Middle frontal gyrus (tissue), 1 donor: ENCODE results near the gene EVA1A.

ENCODE experiments used
- DNase-seq: peaks from one replicate; pipeline ENCODE4 v3.0.0-alpha.2; 2015; ENCODE audit warnings: low spot score; ENCODE audit errors: extremely low spot score

Gene EVA1A

DNA sequence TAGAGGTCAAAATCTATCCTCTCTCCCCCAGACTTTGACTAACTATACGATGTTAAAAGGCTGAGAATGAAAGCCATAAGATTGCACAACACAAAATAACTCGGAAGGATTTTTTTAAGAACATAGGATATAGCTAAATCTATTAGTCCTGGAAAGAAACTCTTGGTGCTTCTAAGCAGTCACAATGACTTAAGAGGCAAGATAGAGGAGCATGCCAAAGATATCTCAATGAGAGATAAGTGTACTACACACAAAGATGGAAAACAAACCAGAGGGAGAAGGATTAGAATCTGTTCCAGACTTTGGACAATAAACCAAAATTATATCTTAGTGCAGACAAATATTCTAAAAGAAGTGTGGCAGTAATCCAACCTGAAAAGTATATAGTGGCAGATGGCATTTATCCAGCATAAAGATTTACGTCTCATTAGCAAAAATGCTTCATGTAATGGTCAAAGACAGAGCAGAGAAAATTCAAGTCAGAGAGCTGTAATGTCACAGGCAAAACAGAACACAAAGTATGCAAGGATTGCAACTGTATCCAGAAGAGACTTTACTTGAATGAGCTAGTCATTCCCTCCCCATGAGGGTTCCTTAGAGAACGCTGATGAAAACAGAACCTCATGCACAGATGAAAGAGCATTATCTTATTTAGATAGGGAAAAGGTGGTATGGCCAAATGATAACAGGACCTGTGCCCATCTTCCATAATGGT is 28.8 kb upstream of the EVA1A start:
- DNase-seq = no peak

DNA sequence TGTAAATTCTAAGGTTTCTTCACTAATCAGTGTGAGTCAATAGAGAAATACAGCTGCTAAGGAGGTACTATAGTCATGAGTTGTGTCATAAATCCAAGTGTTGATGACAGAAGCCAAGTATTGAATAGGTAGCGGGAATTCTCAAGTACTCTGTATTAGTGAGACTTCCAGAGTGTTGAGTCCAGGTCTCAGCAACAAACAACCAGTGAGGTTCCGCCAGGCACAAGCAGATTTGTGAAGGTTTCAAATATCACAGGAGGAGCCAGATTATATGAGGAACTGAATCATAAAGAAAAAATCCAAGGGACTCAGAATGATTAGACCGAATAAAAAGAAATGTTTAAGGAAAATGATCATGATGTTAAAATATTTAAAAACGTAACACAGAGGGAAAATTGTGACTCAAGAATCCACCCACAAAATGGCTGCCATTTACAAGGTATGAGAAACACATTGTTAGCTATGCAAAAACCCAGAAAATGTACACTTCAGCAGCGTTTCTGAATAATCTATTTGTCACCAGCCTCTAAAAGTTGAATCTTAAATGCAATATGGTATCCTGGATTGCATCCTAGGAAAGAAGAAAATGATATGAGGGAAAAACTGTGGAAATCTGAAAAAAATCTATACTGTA is 27.3 kb upstream of the EVA1A start:
- DNase-seq = no peak

DNA sequence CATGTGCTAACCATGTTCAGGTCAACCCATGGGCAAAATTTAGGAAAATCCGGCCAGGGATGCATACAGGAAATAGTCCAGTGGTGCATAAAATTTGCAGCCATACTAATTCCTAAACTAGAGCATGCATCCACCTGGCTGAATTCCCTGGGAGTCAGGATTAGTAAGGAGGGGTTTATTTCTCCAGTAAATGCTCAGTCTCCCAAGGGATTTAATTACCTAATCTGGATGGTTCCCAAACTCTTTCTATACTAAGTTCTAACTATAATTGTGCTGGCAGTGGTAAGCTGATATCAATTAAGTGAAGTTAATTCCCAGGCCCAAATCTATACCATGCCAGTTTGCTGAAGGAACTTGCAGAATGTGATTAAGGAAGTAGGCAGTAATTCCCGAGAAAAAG is 26.2 kb upstream of the EVA1A start:
- no peak for DNase-seq

DNA sequence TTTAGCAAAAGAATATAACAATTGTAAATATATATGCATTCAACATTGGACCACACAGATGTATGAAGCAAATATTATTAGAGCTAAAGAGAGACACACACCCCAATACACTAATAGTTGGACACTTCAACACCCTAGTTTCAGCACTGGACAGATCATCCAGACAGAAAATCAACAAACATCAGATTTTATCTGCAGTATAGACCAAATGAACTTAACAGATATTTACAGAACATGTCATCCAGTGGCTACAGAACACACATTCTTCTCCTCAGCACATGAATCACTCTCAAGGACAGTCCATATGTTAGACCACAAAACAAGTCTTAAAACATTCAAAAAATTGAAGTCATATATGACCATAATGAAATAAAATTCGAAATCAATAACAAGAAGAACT is 22.1 kb upstream of the EVA1A start:
- DNase-seq = no peak

DNA sequence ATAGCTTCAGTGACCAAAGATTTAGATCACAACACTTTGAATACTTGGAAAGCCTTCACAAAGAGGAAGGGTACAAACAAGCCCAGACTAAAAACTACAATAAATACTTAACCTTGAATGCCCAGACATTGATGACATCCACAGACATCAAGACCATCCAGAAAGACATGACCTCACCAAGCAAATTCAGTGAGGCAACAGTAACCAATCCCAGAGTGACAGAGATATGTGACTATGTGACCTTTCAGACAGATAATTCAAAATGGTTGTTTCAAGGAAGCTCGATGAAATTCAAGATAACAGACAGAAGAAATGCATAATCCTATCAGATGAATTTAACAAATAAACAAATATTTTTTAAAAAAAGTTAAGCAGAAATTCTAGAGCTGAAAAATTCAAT is 19.9 kb upstream of the EVA1A start:
- DNase-seq = no peak

DNA sequence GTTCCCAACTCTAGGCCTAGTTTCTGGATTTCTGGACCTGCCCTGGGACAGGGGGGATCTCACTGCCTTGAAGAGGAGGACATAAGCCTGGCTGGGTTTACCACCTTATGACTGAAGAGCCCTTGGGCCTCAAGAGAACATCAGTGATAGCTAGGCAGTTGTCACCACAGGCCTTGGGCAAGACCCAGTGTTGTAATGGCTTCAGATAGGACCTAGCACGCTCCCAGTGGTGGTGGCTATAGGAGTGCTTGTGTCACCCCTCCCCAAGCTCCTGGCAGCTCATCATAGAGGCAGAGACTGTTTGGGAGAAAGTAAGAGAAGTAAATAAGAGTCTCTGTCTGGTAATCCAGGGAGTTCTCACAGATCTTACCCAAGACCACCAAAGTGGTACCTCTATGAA is 19.4 kb upstream of the EVA1A start:
- DNase-seq = no peak

DNA sequence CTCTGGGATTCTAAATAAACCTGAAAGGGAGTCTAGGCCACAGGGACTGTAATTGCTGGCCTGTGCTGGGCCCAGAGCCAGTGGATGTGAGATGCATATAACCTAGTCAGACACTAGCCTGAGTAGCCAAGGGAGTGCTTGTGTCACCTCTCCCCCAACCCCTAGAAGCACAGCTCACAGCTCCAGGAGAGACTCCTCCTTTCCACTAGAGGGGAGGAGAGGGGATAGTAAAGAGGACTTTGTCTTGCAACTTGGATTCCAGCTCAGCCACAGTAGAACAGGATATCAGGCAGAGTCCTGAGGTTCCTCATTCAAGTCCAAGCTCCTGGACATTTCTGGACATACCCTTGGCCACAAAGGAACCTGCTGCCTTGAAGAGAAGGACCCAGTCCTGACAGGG is 18.4 kb upstream of the EVA1A start:
- no peak for DNase-seq

DNA sequence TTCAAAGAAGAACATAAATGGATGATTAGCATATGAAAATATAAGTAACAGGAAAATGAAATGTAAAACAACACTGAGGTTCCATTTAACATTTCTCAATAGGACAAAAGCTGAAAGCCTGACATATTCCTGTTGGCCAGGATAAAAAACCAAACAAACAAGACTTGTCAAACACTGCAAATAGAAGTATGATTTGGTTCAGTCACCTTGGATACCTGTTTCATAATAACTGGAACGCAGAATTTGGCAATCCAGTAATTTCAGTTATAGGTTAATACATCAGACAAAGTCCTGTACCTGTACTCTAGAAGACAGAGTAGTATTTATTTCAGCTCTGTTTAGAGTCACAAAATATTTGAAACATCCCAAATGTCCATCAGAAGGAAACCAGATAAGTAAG is 16.5 kb upstream of the EVA1A start:
- DNase-seq = no peak

DNA sequence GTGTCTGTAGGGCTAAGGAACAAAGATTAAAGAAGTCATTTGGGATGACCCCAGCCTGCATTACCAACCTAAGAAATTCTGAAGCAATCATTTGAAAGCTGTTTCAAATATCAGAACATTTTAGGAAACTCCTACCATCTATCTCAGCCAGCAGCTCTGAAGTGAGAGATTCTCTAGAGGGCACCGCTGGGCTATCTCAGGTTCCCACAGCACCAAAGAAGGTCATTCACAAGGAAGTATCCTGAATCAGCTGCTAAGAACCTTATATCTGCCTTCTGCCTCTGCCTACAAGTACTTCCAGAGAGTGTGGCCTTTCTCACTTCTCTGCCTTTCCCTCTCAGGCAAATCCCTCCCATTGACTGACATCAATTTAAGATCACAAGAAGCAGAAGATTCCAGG is 13.4 kb upstream of the EVA1A start:
- DNase-seq = no peak

DNA sequence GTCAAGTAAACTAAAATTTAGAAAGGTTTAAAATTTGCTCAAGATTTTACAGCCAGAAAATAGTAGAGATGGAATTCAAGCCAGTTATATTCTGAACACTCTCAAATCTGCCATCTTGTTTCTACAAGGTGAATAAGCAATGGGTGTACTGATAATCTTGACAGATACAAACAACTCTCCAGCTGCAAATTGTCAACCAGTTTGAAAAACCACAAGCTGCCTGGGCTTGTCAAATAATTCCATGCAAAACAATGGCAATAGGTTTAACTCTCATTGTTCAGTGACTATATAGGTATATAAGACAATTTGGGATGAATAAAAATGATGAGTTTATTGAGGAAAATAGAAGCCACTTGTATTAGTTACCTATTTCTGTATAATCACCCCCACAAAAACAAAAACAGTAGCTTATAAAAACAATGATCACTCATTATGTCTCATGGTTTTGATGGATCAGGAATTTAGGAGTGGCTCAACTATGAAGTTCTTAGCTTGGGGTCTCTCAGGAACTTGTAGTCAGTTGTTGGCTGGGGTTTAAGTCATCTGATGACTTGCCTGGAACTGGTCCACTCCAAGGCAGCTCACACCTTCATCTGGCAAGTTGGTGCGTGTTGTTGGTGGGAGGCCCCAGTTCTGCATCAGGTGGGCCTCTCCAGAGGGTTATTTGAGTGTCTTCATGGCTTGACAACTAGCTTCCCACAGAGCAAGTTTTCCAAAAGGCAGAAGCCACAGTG is 12.6 kb upstream of the EVA1A start:
- DNase-seq = no peak

DNA sequence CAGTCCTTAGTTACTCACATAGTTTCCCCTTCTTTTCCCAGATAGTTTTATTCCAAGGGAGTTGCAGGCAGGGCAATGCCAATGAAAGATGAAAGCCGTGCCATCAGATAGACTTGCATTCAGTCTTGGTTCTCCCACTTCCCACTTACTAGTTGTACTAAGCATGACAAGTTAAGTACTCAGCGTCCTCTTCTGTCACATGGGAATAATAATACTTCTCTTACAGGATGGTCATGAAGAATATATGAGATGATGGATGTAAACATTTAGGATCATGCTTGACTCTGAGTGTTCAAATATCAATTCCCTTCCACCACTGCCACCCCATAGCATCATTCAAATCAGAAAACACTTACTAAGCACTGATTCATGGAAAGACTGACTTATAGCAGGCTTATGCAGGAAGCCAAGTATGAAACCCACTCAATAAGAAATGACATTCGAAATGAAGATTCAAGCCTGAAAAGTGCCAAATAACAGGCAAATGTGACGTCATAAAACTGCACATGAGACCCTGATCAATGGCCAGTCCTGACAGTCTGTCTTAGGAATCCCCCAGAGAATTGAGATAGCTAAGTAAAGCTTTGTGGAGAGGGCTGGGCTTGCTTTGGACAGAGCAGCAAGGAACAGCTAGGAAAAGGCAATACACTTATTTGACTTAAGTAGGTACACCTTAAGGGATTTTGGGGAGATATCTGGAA is 11.1 kb upstream of the EVA1A start:
- no peak for DNase-seq

DNA sequence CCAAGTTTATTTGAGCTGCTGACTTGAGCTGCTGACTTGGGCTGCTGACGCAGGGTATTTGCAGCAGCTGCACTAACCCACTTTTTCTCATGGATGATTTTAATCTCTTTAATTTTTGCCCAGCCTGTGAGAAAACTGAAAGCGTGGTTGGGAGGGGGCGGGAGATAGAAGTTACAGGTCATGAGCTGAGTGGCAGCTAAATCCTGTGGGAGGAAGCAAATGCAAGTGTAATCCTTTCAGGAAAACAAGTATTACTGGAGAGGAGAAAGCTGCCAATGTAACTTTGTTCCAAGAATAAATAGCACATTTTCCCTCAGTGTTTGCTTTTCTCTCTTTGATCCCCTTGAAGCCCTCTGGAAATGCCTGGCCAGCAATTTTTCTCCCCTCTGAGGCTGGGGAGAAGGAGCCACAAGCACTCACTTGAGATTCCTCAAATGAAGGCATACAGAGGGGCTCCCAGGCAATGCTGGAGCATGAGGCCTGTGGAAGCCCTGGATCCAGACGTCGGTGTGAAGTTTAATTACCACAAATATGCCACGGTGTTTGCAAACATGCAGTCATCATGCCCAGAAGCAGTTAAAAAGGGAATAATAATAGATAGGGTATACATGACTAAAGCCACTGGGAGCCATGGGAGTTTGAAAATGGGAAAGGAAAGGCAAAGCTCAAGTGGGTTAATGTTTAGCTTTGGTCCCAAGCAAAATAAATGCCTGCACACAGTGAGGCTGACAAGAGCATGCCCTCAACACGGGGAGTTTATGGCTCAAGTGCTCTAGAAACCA is 10.4 kb upstream of the EVA1A start:
- DNase-seq = no peak

DNA sequence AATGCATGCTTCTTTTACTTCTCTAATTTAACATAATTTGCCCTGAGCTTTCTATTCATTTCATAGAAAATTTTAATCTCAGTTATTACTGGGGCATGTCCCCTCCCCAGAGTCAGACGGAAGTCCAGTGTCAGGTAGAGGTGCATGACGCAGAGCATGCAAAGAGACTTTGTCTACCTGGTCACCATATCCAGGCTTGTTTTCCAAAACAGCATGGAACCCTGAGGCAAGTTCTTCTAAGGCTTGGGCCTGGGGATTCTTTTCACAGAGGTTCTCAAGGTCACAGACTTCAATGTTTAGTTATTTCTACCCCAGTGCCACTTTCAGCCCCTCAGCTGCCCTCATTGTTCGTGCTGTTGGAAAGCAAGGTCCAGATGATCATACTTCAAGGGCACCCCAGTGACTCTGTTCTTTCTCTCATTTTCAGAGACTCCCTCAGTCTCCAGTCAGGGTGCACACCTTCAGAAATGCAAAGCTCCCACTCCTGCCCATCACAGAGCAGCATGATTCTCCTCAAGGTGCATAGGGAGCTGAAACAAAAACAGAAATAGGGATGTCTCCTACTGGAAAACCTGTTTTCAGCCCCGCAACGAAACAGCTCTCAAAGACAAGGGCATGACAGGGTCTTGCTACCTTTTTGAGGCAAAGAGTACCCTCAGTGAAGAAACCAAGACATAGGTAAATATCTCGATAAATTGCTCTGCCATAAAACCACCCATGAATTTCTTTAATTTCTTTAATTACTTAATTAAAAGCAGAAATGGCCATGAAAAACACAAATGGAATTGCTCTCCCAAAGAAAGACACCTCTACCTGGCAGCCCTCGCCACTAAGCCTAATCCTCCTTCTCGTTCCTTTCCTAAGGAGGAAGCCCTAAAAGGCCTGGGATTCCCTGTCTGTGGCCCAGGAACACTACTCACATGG is 9.5 kb upstream of the EVA1A start:
- DNase-seq = no peak

DNA sequence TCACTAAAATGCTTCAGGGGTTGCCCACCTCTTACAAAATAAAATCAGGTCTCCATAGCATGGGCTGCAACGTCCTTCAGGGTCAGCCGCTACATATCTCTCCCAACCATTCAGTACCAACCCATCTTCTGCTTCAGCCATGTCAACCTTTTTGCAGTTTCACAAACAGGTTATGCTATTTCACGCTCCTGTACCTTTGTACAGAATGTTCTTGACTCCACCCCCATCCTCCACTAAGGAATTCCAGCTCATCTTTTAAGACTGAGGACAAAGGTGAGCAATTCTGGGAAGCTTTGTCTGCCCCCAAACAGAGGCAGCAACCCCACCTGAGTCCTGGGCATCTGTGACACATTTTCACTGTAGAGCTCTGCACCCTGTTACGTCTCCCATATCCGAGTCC is 8.8 kb upstream of the EVA1A start:
- no peak for DNase-seq

DNA sequence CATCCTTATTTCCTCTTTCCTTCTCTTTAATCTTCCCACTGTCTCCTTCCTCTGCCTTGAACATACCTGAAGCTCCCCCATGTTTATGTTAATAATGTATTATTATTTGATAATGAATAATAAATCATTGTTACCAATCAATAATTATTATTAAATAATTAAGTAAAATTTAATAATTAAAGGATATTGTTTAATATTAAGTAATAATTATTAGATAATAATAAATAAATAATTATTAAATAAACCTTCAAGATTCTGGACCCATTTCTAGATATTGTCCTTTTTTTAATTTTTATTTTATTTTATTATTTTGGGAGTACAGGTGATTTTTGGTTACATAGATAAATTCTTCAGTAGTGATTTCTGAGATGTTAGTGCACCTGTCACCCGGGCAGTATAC is 7.4 kb upstream of the EVA1A start:
- no peak for DNase-seq

DNA sequence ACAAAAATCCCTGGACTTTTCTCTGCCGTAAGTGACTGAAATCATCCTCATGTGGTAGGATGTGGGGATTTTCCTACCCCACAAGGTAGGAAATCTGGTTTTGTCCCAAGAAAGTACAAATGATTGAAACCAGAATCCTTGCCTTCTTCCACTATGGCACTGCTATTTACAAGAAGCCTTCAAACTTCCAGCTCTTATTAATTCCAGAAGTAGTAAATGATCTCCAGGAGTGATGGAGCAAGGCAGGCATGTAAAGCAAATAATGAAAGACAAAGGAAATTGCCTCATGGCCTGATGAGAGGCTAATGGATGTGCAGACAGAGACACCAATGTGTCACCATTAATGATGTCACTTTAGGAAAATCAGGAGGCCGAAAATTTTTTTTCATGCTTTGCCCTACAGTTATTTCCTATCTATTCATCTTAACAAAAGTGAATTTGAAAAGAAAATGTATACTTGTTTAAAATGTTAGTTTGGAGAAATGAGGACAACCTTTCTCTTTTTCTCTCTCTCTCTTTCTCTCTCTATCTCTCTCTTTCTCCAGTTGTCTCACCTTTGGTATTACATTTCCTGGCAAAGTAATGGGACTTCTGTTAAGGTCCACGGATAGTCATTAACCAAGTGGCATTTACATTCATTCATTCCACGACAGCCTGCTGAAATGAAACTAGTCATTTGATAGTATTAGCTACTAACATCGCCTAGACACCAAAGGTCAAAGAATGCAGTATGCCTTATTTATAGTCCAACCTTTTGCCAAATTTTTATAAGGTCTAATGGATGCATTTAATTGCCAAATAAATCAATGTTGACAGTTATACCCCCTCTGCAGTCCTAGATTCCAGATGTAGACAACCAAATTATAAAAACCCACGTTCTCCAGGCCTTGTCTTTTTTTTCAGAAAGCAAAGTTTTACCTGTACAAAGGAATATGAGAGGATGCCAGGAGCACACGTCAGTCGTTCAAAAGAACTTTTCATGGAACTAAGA is 5.0 kb upstream of the EVA1A start:
- DNase-seq = no peak

DNA sequence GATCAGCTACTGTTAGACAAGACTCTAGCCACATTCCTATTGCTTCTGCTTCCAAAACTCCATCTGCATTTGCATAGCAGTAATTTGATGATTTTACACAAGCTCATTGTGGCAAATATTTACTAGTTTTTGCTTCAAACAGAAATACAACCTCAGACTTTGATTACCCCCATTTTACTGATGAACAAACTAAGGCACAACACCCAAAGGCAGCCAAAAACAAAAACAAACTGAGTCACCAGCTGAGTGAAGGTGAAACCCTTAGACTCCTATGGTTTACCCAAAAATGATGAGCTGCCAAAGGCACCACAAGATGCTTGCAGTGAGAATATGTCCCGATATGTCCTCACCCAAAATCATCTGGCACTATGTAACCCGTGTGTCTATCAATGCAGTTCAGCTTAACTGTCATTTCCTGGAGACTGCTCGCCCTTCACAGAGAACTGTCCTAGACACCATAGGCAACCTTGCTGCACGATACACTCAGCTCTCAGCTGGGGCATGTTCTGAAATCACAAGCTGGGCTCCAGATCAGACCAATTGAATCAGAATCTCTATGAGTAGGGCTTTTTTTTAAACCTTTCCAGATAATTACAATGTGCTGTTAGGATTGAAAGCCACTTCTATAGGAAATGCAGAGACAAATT is 4.1 kb upstream of the EVA1A start:
- no peak for DNase-seq

DNA sequence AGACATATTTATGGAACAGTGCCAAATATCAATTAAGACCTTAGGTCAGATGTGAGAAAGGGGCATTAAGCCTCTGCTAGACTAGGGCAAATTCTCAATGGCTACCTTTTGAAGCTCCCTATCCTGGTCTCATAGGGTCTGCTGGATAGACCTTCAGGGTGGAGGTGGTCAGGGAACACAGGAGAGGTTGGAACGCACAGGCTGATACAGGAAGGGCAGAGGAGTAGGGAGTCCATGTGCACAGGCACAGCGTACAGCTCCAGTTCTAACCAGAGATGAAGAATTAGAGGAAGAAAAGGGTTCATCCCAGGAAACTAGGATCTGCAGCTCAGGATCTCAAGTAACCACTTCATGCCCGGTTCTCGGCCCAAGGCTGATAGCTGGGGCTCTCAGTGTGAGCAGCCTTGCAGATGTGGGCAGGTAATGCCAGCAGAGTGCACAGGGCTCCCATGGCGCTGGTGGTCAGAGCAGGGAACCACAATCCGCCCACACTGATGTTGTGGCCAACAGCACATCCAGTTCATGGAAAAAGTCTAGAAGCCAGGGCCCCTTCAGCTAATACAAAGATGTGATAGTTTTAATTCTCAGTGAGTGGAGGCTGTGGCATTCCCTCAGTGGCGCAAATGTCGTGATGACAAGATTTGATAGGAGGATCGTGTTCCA is 3.4 kb upstream of the EVA1A start:
- DNase-seq = no peak
